PFSK-1 (cell line): ENCODE results near the gene GDF15.

Experiments used
- POLR2AphosphoS5 ChIP-seq: IDR thresholded peaks from 2 replicates; pipeline ENCODE4 v1.6.1; 2012; ENCODE audit warnings: low read depth, mild to moderate bottlenecking, control low read depth, low read length, moderate library complexity
- REST ChIP-seq, 2 experiments: IDR thresholded peaks; 2 replicates each; pipeline versions ENCODE4 v1.6.1 to v1.8.0; 2011 to 2012; ENCODE audit warnings: low read depth in 2 of 2, low read length in 2 of 2, control low read depth in 1 of 2, inconsistent platforms in 1 of 2, mild to moderate bottlenecking in 1 of 2, moderate library complexity in 1 of 2; ENCODE audit not compliant: insufficient read depth in 1 of 2
- SIN3A ChIP-seq: IDR thresholded peaks from 2 replicates; pipeline ENCODE4 v1.6.1; 2012; ENCODE audit warnings: mild to moderate bottlenecking, low read length, moderate library complexity, borderline replicate concordance; ENCODE audit not compliant: insufficient read depth
- TAF1 ChIP-seq: IDR thresholded peaks from 2 replicates; pipeline ENCODE4 v1.6.1; 2012; ENCODE audit warnings: low read length, control low read depth, borderline replicate concordance; ENCODE audit not compliant: insufficient read depth

GRCh38 chr19:18338541-18338940 is 47.4 kb upstream of the GDF15 start:
- TF ChIP-seq POLR2AphosphoS5: no peak
- TF ChIP-seq SIN3A: no peak
- TF ChIP-seq REST (IDR thresholded peaks at IDR 0.05; ENCODE audit: insufficient read depth in 1 of 2, low read depth in 2 of 2, low read length in 2 of 2): no peak
- TF ChIP-seq TAF1: no peak
